ENCODE measurements around the gene CCDC197.
A peak's percentile ranks its signal among the peaks of the same experiment; 100 is the strongest.

The CCDC197 gene

GRCh38 chr14:94026173-94026888 is 29.2 kb downstream of the CCDC197 start, which contains the start of gene OTUB2:
OTUB2 (plus strand) TSS chr14:94026340; CDS start chr14:94026538, 198 bp downstream.
- H3K4me3 ChIP-seq (ENCODE audit: low read length), result peak within 1 kb of the TSS; percentile 5; the same call in 1 of the 2 replicates
- no peak for TF ChIP-seq ZNF274 (IDR thresholded peaks at IDR 0.05; ENCODE audit: low read depth, low read length)

- no peak overlapping the region; the same call in 1 of the 2 replicates for H3K4me3 ChIP-seq (ENCODE audit: low read length)
- no peak for TF ChIP-seq ZNF274 (IDR thresholded peaks at IDR 0.05; ENCODE audit: low read depth, low read length)
Observed at GRCh38 chr14:94026889-94027469, 29.9 kb downstream of the CCDC197 start.

- no peak for TF ChIP-seq ZNF274 (IDR thresholded peaks at IDR 0.05; ENCODE audit: low read depth, low read length)
- no peak overlapping the region for H3K4me3 ChIP-seq (ENCODE audit: low read length)
Observed at GRCh38 chr14:94027566-94028449, 30.7 kb downstream of the CCDC197 start.

- H3K4me3 ChIP-seq (ENCODE audit: low read length), result no peak overlapping the region
- TF ChIP-seq ZNF274 (IDR thresholded peaks at IDR 0.05; ENCODE audit: low read depth, low read length), result no peak
Observed at GRCh38 chr14:94028450-94028826, 31.3 kb downstream of the CCDC197 start.

- H3K4me3 ChIP-seq (ENCODE audit: low read length), result no peak overlapping the region
- no peak for TF ChIP-seq ZNF274 (IDR thresholded peaks at IDR 0.05; ENCODE audit: low read depth, low read length)
Observed at GRCh38 chr14:94029265-94029664, 32.2 kb downstream of the CCDC197 start.

- TF ChIP-seq ZNF274 (IDR thresholded peaks at IDR 0.05; ENCODE audit: low read depth, low read length), result no peak
- no peak overlapping the region for H3K4me3 ChIP-seq (ENCODE audit: low read length)
Observed at GRCh38 chr14:94029671-94030203, 32.6 kb downstream of the CCDC197 start.

GRCh38 chr14:94030571-94030970 is 33.5 kb downstream of the CCDC197 start:
- no peak overlapping the region for H3K4me3 ChIP-seq (ENCODE audit: low read length)
- no peak for TF ChIP-seq ZNF274 (IDR thresholded peaks at IDR 0.05; ENCODE audit: low read depth, low read length)

- H3K4me3 ChIP-seq (ENCODE audit: low read length), result no peak overlapping the region
- TF ChIP-seq ZNF274 (IDR thresholded peaks at IDR 0.05; ENCODE audit: low read depth, low read length), result no peak
Observed at GRCh38 chr14:94031161-94031882, 34.2 kb downstream of the CCDC197 start.

- no peak overlapping the region for H3K4me3 ChIP-seq (ENCODE audit: low read length)
- no peak for TF ChIP-seq ZNF274 (IDR thresholded peaks at IDR 0.05; ENCODE audit: low read depth, low read length)
Observed at GRCh38 chr14:94031883-94032279, 34.8 kb downstream of the CCDC197 start.

- H3K4me3 ChIP-seq (ENCODE audit: low read length), result no peak overlapping the region
Observed at GRCh38 chr14:94034886-94035285, 37.8 kb downstream of the CCDC197 start.

GRCh38 chr14:94036313-94037167 is 39.4 kb downstream of the CCDC197 start:
- no peak overlapping the region for H3K4me3 ChIP-seq (ENCODE audit: low read length)
- no peak for TF ChIP-seq ZNF274 (IDR thresholded peaks at IDR 0.05; ENCODE audit: low read depth, low read length)

More at GRCh38 chr14:94034886-94035285, 37.8 kb downstream of the CCDC197 start:
- TF ChIP-seq ZNF274 (IDR thresholded peaks at IDR 0.05; ENCODE audit: low read depth, low read length), result no peak

- no peak for TF ChIP-seq ZNF274 (IDR thresholded peaks at IDR 0.05; ENCODE audit: low read depth, low read length)
- no peak overlapping the region for H3K4me3 ChIP-seq (ENCODE audit: low read length)
Observed at GRCh38 chr14:94037954-94038353, 40.9 kb downstream of the CCDC197 start.

GRCh38 chr14:94038510-94038909 is 41.4 kb downstream of the CCDC197 start:
- TF ChIP-seq ZNF274 (IDR thresholded peaks at IDR 0.05; ENCODE audit: low read depth, low read length), result no peak
- no peak overlapping the region for H3K4me3 ChIP-seq (ENCODE audit: low read length)

Measured in GM08714 (cell line).